GM19328 (cell line): ENCODE results near the gene ANKRD42.

Experiments used
- ATAC-seq: cut with Tn5 transposase; IDR thresholded peaks from one replicate; pipeline ENCODE4 v1.9.1; 2021; ENCODE audit warnings: mild to moderate bottlenecking, moderate library complexity; ENCODE audit not compliant: unreplicated experiment

ANKRD42 gene

DNA sequence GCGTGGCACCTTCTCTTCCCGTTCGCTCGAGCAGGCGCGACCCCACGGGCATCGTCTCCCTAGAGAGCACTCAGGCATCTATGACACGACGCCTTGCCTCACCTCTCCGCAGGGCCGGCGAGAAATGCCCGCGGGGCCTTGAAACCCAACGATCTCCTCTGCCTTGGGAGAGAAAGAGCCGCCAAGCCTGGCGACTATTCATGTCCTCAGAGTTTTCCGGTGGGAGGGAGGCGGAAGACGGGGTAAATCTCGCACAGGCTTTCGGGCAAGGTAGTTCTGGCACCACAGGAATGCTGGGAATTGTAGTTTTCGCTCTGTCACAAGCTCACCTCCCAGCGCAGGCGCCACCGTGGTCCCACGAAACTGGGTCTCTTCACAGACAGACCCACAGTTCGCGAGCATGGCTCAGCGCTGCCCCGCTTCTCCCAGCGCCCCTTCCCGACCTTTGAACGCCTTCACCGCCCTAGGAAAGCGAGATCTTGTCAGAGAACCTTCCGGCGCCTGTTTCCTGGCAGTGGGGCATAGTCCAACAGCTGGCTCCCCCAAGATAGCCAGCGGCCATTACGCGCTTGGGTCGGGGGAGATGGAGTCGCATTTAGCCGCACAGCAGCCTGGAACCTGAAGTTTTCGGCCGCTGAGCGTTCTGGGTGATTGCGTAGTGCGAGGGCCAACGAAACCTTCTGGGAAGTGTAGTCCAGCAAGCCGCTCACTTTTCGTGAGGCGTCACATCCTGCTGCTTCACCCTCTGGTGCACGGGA, 92.4 kb downstream of the ANKRD42 start, which contains the start of gene CCDC90B:
Gene CCDC90B, minus strand, starts transcription at position 597 of the 758 bp plus-strand sequence. Its CDS starts 395 bp downstream, at position 202.
- ATAC-seq = peak; percentile 87

DNA sequence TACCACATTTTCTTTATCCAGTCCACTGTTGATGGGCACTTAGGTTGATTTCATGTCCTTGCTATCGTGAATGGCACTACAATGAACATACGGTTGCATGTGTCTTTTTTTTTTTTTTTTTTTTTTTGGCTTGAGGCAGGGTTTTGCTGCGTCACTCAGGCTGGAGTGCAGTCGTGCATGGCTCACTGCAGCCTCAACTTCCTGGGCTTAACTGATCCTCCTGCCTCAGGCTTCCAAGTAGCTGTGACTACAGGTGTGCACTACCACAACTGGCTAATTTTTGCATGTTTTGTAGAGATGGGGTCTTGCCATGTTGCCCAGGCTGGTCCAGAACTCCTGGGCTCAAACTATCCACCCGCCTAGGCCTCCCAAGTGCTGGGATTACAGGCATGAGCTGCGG, 94.1 kb downstream of the ANKRD42 start:
- no peak for ATAC-seq

DNA sequence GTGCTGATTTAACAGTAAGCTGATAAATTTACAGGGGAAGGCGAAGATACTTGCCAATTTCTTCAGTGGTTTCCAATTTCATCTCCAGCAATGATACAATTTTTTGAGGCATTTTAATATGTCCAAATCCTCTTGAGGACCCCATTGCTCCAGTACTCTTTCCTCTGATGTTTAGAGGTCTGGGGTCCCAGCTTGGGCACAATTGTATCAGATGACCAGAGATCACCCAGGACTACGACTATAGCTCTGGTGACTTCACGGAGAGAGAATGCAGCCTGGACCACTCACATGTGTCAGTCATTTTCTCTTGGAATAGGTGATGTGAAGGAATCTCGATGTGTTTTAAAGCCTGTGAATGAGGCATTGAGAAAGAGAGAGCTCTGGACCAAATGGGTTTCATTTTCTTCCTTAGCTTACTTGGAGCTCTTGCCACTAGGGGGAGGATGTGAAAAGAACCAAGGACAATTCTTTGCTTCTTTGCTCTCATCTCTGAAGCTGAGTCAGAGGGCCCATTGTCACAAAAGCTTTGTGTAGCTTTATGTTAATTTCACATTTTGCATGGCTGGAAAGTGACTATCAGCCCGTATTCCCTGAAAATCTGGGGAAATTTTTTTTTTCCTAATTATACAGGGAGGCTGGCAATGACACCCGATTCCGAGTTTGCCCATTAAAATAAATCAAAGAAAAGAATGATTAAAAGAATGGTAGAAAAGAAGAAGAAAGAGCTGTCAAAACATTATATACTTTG, 99.4 kb downstream of the ANKRD42 start:
- ATAC-seq = peak; percentile 54

DNA sequence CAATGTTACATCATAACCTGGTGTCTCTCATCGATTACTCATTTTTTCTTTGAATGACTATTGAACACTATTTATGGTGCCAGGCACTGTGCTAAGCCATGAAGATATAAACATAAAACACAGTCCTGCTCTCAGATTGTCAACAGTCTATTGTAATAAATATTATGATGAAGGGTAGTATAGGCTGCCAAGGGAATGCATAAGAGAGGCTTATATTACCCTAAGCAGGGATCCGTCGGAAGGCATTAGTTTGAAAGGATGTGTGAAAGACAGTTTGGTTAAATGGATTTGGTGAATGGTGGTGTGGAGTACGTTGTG, 99.9 kb downstream of the ANKRD42 start:
- ATAC-seq = no peak

DNA sequence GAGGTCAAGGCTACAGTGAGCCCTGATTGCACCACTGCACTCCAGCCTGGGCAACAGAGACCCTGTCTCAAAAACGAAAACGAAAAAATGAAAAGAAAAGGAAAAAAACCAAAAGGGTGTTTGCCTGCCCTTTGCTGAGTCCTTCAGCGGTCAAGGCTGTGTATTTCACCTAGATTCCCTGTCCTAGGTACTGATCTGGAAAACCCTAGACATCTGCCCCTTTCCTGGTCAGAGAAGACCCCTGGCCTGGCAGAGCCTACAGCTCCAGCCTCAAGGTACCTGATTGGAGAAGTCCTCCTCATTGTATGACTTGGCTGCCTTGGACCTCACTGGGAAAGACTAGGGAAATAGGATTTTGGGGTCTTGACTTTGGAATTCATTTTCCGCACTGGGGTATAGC, 100.7 kb downstream of the ANKRD42 start:
- ATAC-seq = no peak
